ENCODE measurements around the gene ZNF135.

DNA sequence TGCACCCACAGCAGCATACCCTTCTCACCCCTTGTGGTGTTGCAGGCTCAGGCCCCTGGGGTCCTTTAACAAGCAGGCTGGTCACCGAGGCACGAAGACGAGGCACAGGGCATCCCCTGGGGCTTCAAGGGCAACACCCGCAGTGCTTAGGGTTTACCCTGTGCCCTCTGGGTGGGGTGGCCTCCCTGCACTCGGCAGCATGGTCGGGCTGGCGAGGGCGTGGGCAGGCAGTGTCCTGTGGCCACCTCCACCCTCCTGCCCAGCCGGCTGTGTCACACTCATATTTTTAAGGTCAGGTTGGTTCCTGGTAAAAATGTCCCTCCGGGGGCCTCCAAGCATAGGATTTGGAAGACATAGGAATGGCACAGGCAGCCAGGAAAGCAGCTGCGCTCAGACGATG lies 11.4 kb upstream of the ZNF135 start:
- TF ChIP-seq, protein P1, sequence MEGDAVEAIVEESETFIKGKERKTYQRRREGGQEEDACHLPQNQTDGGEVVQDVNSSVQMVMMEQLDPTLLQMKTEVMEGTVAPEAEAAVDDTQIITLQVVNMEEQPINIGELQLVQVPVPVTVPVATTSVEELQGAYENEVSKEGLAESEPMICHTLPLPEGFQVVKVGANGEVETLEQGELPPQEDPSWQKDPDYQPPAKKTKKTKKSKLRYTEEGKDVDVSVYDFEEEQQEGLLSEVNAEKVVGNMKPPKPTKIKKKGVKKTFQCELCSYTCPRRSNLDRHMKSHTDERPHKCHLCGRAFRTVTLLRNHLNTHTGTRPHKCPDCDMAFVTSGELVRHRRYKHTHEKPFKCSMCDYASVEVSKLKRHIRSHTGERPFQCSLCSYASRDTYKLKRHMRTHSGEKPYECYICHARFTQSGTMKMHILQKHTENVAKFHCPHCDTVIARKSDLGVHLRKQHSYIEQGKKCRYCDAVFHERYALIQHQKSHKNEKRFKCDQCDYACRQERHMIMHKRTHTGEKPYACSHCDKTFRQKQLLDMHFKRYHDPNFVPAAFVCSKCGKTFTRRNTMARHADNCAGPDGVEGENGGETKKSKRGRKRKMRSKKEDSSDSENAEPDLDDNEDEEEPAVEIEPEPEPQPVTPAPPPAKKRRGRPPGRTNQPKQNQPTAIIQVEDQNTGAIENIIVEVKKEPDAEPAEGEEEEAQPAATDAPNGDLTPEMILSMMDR (IDR thresholded peaks at IDR 0.05) = no peak
- no peak for TF ChIP-seq EP300 (IDR thresholded peaks at IDR 0.05)
- TF ChIP-seq POLR2A (IDR thresholded peaks at IDR 0.05) = no peak
